Lower lobe of right lung (tissue), 2 donors: ENCODE measurements around the gene WDR76. TPM values are rescaled to one million over a fixed set of nuclear protein-coding genes. Genes with fewer than 3 reads are reported as not detected.

Experiments used
- ATAC-seq, 2 donors: fragments of 200-7000 bp; cut with Tn5 transposase; one replicate each; pipeline ENCODE4 v1.9.1; 2020 to 2022; ENCODE audit warnings: mild to moderate bottlenecking in 2 of 2, moderate library complexity in 2 of 2
- DNase-seq: peaks from one replicate; pipeline ENCODE4 v3.0.0-alpha.2; 2020
- H3K27ac ChIP-seq: fragments of 200-600 bp; one replicate; pipeline ENCODE4 v1.8.0; 2022
- H3K27me3 ChIP-seq: fragments of 200-600 bp; one replicate; pipeline ENCODE4 v1.8.0; 2022; ENCODE audit warnings: low read depth
- H3K36me3 ChIP-seq: fragments of 200-600 bp; one replicate; pipeline ENCODE4 v1.8.0; 2022; ENCODE audit warnings: mild to moderate bottlenecking
- H3K4me1 ChIP-seq: fragments of 200-600 bp; one replicate; pipeline ENCODE4 v1.8.0; 2022
- H3K4me3 ChIP-seq: fragments of 200-600 bp; one replicate; pipeline ENCODE4 v1.8.0; 2022; ENCODE audit warnings: mild to moderate bottlenecking
- H3K9me3 ChIP-seq: fragments of 200-600 bp; one replicate; pipeline ENCODE4 v1.8.0; 2022
- intact Hi-C: fragments of 100-400 bp; cut with DNase I; formaldehyde crosslinking; loops from one replicate; pipeline ENCODE4 v1.11.0; 2022
- total RNA-seq: library from RNA; stranded (reverse); fragmentation: NEBNext Ultra II Directional; extraction: Animal tissue kit (Norgen Biotek cat#: 25700); gene quantifications from one replicate; pipeline ENCODE4 v1.2.1, GENCODE V29; 2021
- TF ChIP-seq, protein P1 (sequence below): fragments of 200-600 bp; IDR thresholded peaks from one replicate; pipeline ENCODE4 v1.8.0; 2022; ENCODE audit warnings: antibody characterized with exemption, mild to moderate bottlenecking
- donor health status: DM: no; HTN: yes; CAD: no; lungs with severe emphysema.

Gene WDR76
- total RNA-seq, 1 donor from 2014 or later, result 5.7 TPM

DNA sequence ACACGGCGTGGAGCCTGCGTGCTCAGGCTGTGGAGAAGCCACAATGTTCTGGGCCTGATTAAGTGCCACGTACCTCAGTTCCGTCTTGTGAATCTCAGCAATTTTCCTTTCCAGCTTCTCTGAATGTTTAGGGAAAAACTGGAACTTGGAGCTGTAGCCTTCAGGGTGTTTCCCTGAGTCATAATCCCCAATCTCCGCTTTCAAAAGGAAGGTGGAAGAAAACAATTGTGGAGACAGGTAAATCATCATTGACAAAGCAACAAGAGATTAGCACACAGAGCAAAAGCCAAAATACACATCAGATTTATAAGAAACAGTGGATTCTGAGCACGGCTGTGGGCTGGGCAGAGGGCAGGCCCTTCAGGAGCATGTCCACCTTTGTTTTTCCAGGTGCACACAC lies 79.0 kb downstream of the WDR76 start:
- ATAC-seq (no peak), DNase-seq (no peak)
- no peaks in the 10 kb centered on the region for H3K36me3 ChIP-seq
- H3K27me3 ChIP-seq, result no peaks in the 10 kb centered on the region
- intact Hi-C loops, result no loop called here
- TF ChIP-seq, protein P1, sequence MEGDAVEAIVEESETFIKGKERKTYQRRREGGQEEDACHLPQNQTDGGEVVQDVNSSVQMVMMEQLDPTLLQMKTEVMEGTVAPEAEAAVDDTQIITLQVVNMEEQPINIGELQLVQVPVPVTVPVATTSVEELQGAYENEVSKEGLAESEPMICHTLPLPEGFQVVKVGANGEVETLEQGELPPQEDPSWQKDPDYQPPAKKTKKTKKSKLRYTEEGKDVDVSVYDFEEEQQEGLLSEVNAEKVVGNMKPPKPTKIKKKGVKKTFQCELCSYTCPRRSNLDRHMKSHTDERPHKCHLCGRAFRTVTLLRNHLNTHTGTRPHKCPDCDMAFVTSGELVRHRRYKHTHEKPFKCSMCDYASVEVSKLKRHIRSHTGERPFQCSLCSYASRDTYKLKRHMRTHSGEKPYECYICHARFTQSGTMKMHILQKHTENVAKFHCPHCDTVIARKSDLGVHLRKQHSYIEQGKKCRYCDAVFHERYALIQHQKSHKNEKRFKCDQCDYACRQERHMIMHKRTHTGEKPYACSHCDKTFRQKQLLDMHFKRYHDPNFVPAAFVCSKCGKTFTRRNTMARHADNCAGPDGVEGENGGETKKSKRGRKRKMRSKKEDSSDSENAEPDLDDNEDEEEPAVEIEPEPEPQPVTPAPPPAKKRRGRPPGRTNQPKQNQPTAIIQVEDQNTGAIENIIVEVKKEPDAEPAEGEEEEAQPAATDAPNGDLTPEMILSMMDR, result no peak
- no peaks in the 10 kb centered on the region for H3K9me3 ChIP-seq
- H3K4me3 ChIP-seq, result no peak overlapping the region
- H3K4me1 ChIP-seq, result no peaks in the 10 kb centered on the region
- H3K27ac ChIP-seq, result no peak overlapping the region

DNA sequence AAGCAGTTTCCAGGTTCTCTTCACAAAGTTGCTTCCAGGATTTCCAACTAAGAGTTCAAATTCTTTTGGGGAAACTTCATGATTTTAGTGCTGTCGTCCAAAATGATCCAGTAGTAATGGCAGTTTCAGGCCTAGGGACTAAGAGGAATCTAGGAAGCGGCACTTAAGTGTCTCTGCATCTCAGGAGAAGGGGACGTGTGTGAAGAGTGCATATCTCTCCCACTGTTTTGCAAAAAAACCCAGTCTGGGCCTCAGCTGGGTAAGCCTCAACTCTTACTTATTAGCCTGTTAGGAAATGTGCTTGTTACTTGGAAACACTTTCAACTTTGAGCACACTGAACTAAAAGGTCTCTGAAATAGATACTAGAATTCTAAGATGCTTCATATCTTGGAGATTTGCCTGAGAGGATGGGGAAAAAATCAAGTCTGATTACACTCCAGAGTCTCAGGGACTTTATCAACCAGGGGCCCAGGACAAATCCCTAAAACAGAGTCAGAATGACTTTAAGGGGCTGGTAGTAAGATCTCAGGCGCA lies 81.8 kb downstream of the WDR76 start:
- Histone ChIP-seq H3K9me3 (no peaks in the 10 kb centered on the region), H3K4me3 (no peak overlapping the region), H3K36me3 (no peaks in the 10 kb centered on the region), H3K4me1 (no peaks in the 10 kb centered on the region), H3K27me3 (no peaks in the 10 kb centered on the region), H3K27ac (no peak overlapping the region)
- TF ChIP-seq, protein P1, result no peak
- ATAC-seq (no peak), DNase-seq (no peak)
- intact Hi-C loops, result no loop called here

DNA sequence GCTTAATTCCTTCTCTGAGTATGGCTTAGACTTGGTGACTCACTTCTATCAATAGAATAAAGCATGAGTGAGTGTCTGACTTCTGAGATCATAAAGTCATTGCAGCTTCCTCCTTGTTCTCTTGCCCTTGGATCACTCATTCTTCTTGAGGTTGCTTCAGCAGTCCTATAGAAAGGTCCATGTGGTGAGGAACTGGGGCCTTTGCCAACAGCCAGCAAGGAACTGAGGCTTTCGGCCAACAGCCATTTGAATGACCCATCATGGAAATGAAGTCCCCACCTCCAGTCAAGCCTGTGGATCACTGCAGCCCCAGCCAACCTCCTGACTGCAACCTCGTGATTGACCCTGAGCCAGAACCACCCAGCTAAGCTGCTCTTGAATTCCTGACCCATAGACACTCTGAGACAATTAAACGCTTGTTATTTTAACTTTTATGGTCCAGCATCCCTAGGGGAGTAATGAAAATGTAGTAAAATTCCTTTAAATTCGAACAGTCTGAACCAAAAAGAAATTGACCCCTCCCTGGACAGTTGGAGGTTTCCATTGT lies 84.5 kb downstream of the WDR76 start:
- Histone ChIP-seq H3K27ac (no peak overlapping the region), H3K4me1 (no peaks in the 10 kb centered on the region), H3K27me3 (no peaks in the 10 kb centered on the region), H3K4me3 (no peak overlapping the region), H3K9me3 (no peaks in the 10 kb centered on the region), H3K36me3 (no peaks in the 10 kb centered on the region)
- ATAC-seq (no peak), DNase-seq (no peak)
- intact Hi-C loops, result no loop called here
- TF ChIP-seq, protein P1, result no peak

DNA sequence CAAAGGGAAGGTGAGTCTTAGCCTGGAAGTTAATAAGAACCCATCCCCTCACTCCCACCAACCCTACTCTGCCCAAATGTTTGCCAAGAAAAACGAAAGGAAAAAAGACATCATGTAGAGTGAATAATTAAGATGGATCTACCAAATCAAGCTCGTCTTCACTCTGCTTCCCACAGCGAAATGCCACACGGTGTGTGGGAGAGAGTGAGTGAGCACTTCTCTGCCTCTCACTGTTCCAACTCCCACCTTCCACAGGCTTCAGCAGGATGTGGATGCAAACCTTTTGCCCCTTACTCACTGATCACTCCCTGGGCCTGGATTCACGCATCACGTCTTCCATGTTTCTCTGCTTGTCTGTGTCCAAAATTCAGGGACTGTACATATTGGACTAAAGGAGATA lies 85.4 kb downstream of the WDR76 start:
- H3K9me3 ChIP-seq, result no peaks in the 10 kb centered on the region
- TF ChIP-seq, protein P1, result no peak
- ATAC-seq (no peak), DNase-seq (no peak)
- H3K36me3 ChIP-seq, result no peaks in the 10 kb centered on the region
- H3K27me3 ChIP-seq, result no peaks in the 10 kb centered on the region
- no peak overlapping the region for H3K4me3 ChIP-seq
- intact Hi-C loops, result no loop called here
- H3K27ac ChIP-seq, result no peak overlapping the region
- no peaks in the 10 kb centered on the region for H3K4me1 ChIP-seq

DNA sequence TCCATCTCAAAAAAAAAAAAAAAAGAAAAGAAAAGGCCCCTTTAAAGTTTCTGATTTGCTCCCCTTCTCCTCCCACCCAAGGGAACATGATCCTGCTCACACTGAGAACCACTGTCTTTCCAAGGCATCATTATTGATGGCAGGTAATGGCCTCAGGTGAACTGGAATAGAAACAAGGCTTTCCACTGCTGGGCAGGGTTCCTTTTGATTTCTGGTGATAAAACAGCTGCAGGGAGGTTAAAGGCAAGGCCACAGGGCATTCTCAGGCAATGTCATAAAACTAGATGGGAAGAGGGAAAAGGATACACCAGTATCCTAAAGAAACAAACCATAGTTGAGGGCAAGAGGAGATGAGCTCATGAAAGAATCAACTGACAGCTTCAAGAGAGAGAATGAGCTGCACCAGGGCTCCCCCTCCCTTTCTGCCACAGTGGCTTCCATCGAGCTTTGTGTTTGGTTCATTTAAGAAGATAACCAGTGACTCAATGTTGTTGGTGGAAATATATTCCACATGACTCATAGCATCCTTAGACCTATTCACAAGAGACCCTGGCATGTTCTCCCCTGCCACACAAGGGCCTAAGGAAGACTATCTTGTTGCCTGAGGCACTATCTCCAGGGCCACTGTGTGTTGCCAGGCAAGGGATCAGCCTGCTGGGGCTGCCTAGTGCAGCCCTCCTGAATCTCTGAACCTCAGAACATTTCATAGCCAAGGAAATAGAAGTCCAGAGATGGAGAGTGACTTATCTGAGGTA lies 86.4 kb downstream of the WDR76 start:
- TF ChIP-seq, protein P1, result no peak
- intact Hi-C loops, result no loop called here
- no peak overlapping the region for H3K4me3 ChIP-seq
- ATAC-seq (peak; percentile 7 to 37), DNase-seq (no peak)
- H3K9me3 ChIP-seq, result no peaks in the 10 kb centered on the region
- no peak overlapping the region for H3K27ac ChIP-seq
- no peaks in the 10 kb centered on the region for H3K27me3 ChIP-seq
- no peaks in the 10 kb centered on the region for H3K4me1 ChIP-seq
- no peaks in the 10 kb centered on the region for H3K36me3 ChIP-seq
